H1 (cell line): ENCODE measurements around the gene MRPS34. TPM values are rescaled to one million over a fixed set of nuclear protein-coding genes. Genes with fewer than 3 reads are reported as not detected.

Experiments used
- CHD1 ChIP-seq: IDR thresholded peaks from 2 replicates; pipeline ENCODE4 v1.6.1; 2012; ENCODE audit warnings: low read depth, low read length, improper control_type of control experiment
- CHD2 ChIP-seq: IDR thresholded peaks from 2 replicates; pipeline ENCODE4 v1.6.1; 2012; ENCODE audit warnings: low read length, improper control_type of control experiment
- JUN ChIP-seq: IDR thresholded peaks from 2 replicates; pipeline ENCODE4 v1.6.1; 2011; ENCODE audit warnings: low read depth, mild to moderate bottlenecking, improper control_type of control experiment, low read length
- RAD21 ChIP-seq, 2 experiments: IDR thresholded peaks in 1 of 2; conservative IDR thresholded peaks in 1 of 2; 2 replicates each; pipeline ENCODE4 v1.6.1; 2011; ENCODE audit warnings: low read depth in 2 of 2, low read length in 2 of 2, improper control_type of control experiment in 1 of 2, inconsistent platforms in 1 of 2, mild to moderate bottlenecking in 1 of 2, moderate library complexity in 1 of 2
- SP1 ChIP-seq: IDR thresholded peaks from 2 replicates; pipeline ENCODE4 v1.6.1; 2011; ENCODE audit warnings: low read depth, low read length
- SUZ12 ChIP-seq: fragments of 200-600 bp; sonication (generic); IDR thresholded peaks from 2 replicates; pipeline ENCODE4 v1.6.1; 2012; ENCODE audit warnings: mild to moderate bottlenecking, inconsistent platforms, low read length, moderate library complexity, mixed read lengths
- polyA plus RNA-seq, 7 experiments: library from polyadenylated mRNA; depleted of rRNA in 3 of 7; stranded (reverse) in 5 of 7; unstranded in 2 of 7; fragments of >200 nt in 5 of 7; fragments of 200-250 nt in 2 of 7; gene quantifications; 1 replicate in 5 of 7; 2 replicates in 1 of 7; 4 replicates in 1 of 7; pipeline versions ENCODE4 v1.2.1 to v1.2.3, GENCODE V29; 2011 to 2013; ENCODE audit warnings: missing spikeins in 2 of 7, mixed read lengths in 2 of 7
- total RNA-seq: library from RNA; stranded (reverse); fragmentation: NEBNext Ultra II Directional; extraction: Animal tissue kit (Norgen Biotek cat#: 25700); gene quantifications from 2 replicates; pipeline ENCODE4 v1.2.1, GENCODE V29; 2021

MRPS34 gene
- total and polyA plus RNA-seq, 2 of the 8 experiments (the other 6 are each of a cell fraction or from before 2014, with no cell fraction given) = 168 to 252 TPM

DNA sequence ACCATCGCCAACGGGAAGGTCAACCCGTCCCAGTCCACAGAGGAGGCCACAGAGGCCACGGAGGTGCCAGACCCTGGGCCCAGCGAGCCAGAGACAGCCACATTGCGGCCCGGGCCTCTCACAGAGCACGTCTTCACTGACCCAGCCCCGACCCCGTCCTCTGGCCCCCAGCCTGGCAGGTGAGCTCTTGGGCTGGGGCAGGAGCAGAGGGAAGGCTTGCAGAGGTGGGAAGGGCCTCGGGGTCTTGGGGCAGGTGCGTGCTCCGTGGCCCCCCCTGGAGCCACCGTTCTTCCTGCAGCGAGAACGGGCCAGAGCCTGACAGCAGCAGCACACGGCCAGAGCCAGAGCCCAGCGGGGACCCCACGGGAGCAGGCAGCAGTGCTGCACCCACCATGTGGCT is 6.7 kb downstream of the MRPS34 start (continued):
- no peak for TF ChIP-seq SUZ12
- TF ChIP-seq RAD21 (IDR thresholded peaks at IDR 0.05 in 1 of 2, conservative IDR thresholded peaks at IDR 0.05 in 1 of 2; ENCODE audit: low read depth in 2 of 2, low read length in 2 of 2) = no peak
- TF ChIP-seq JUN = no peak
- no peak for TF ChIP-seq SP1
- no peak for TF ChIP-seq CHD2
- TF ChIP-seq CHD1 = no peak
